RWPE2 (cell line): Measurements from ENCODE around the gene CCDC33.

Source experiments
- ATAC-seq: fragments of 200-7000 bp; cut with Tn5 transposase; 3 replicates; pipeline ENCODE4 v1.9.1; 2021; ENCODE audit warnings: low read depth
- DNase-seq: peaks from one replicate; pipeline ENCODE4 v3.0.0-alpha.2; 2020; ENCODE audit warnings: low spot score
- H3K27ac ChIP-seq: fragments of 450-650 bp; 2 replicates; pipeline ENCODE4 v1.5.1; 2017; ENCODE audit warnings: mild to moderate bottlenecking; ENCODE audit not compliant: poor library complexity, severe bottlenecking
- H3K27me3 ChIP-seq: fragments of 250-450 bp; sonication (Bioruptor Pico); 2 replicates; pipeline ENCODE4 v1.5.1; 2021; ENCODE audit warnings: mild to moderate bottlenecking, moderate library complexity; ENCODE audit not compliant: insufficient read depth, poor library complexity, severe bottlenecking
- H3K36me3 ChIP-seq: fragments of 250-450 bp; sonication (Bioruptor Pico); 2 replicates; pipeline ENCODE4 v1.5.1; 2020; ENCODE audit warnings: low read depth, mild to moderate bottlenecking, moderate library complexity
- H3K4me1 ChIP-seq: fragments of 250-450 bp; sonication (Bioruptor Pico); 2 replicates; pipeline ENCODE4 v1.5.1; 2021; ENCODE audit warnings: mild to moderate bottlenecking, moderate library complexity; ENCODE audit not compliant: insufficient read depth, poor library complexity, severe bottlenecking
- H3K4me3 ChIP-seq: fragments of 250-450 bp; sonication (Bioruptor Pico); 2 replicates; pipeline ENCODE4 v1.5.1; 2021; ENCODE audit warnings: mild to moderate bottlenecking, moderate library complexity; ENCODE audit not compliant: severe bottlenecking
- H3K9me3 ChIP-seq: fragments of 250-450 bp; sonication (Bioruptor Pico); 2 replicates; pipeline ENCODE4 v1.5.1; 2021; ENCODE audit warnings: mild to moderate bottlenecking, moderate library complexity; ENCODE audit not compliant: severe bottlenecking
- TF ChIP-seq, protein P1 (sequence below): fragments of 450-650 bp; IDR thresholded peaks from one replicate; pipeline ENCODE4 v1.5.1; 2017; ENCODE audit warnings: mild to moderate bottlenecking, moderate library complexity; ENCODE audit not compliant: poor library complexity, severe bottlenecking

CCDC33 gene

DNA sequence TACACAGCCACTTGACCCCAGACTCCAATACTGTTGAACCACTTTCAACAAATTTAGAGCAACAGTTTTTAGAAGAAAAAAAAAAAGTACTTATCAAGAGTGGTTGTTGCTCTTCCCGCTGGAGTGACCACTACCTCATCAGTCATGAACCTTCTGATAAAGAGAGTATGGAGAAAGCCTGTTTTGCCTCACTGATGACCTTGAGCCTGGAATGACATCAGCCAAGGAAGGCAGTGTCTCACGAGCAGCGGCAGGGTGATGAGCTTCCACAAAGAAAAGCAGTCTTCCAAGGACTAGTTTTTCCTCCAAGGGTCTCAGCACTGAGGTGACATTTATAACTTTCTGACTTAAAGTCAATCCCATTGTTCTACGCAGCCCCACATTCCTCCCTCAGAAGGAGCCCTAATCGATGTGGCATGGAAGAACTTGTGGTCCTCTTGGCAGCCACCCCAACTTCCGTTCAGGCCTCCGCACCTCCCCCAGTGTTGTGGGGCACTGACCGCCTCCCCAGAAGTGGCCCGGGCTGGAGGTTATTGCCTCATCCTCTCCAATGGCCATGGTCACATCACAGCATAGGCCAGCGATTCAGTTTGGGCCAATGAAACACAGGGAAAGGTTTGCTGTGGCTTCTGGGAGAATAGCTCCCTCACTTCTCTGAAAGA, 133.1 kb downstream of the CCDC33 start:
- Histone ChIP-seq H3K9me3 (no peaks in the 10 kb centered on the region), H3K27ac (no peak overlapping the region), H3K4me1 (no peaks in the 10 kb centered on the region), H3K27me3 (peaks cover 5% of the 10 kb centered on the region), H3K4me3 (no peak overlapping the region), H3K36me3 (no peaks in the 10 kb centered on the region)
- ATAC-seq (no peak), DNase-seq (no peak)
- TF ChIP-seq, protein P1, sequence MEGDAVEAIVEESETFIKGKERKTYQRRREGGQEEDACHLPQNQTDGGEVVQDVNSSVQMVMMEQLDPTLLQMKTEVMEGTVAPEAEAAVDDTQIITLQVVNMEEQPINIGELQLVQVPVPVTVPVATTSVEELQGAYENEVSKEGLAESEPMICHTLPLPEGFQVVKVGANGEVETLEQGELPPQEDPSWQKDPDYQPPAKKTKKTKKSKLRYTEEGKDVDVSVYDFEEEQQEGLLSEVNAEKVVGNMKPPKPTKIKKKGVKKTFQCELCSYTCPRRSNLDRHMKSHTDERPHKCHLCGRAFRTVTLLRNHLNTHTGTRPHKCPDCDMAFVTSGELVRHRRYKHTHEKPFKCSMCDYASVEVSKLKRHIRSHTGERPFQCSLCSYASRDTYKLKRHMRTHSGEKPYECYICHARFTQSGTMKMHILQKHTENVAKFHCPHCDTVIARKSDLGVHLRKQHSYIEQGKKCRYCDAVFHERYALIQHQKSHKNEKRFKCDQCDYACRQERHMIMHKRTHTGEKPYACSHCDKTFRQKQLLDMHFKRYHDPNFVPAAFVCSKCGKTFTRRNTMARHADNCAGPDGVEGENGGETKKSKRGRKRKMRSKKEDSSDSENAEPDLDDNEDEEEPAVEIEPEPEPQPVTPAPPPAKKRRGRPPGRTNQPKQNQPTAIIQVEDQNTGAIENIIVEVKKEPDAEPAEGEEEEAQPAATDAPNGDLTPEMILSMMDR, result no peak

DNA sequence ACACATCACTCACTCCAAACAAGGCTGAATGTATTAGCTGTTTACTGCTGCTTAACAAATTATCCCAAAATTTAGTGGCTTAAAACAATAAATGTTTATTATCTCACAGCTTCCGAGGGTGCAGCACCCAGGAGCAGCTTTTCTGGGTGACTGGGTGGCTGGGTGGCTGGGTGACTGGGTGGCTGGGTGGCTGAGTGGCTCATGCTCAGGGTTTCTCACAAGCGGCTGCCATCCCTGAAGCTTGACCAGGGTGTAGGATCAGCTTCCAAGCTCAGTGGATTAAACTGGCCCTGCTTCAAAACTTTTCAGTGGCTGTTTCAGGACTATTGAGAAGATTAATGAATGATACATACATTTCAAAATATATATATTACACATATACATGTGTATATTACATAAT, 133.6 kb downstream of the CCDC33 start:
- ATAC-seq (no peak), DNase-seq (no peak)
- no peaks in the 10 kb centered on the region for H3K36me3 ChIP-seq
- H3K4me3 ChIP-seq, result no peak overlapping the region
- H3K27me3 ChIP-seq, result peaks cover 5% of the 10 kb centered on the region
- H3K9me3 ChIP-seq, result no peaks in the 10 kb centered on the region
- TF ChIP-seq, protein P1, result no peak
- H3K4me1 ChIP-seq, result peaks cover 2% of the 10 kb centered on the region
- no peak overlapping the region for H3K27ac ChIP-seq

DNA sequence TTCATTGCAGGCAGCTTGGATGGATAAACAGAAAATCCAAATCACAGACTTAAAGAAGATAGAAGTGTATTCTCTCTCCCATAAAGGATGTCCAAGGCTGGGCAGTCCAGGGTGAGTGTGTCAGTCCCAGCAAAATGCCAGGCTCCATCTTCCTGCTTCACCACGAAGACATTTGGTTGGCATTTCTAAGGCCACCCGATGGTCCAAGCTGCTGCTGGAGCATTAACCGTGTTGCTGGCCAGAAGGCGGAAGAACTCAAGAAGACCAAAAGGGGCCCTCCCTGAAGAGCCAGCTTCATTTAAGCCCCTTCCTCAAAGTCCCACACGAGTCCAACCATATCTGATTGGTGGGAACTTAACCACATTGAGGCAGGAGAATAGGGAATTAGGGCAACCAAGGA, 134.3 kb downstream of the CCDC33 start:
- no peak overlapping the region for H3K4me3 ChIP-seq
- peaks cover 6% of the 10 kb centered on the region for H3K4me1 ChIP-seq
- H3K27ac ChIP-seq, result no peak overlapping the region
- ATAC-seq, result no peak
- no peaks in the 10 kb centered on the region for H3K36me3 ChIP-seq
- no peaks in the 10 kb centered on the region for H3K9me3 ChIP-seq
- DNase-seq, result no peak
- TF ChIP-seq, protein P1, result no peak
- peaks cover 5% of the 10 kb centered on the region for H3K27me3 ChIP-seq

DNA sequence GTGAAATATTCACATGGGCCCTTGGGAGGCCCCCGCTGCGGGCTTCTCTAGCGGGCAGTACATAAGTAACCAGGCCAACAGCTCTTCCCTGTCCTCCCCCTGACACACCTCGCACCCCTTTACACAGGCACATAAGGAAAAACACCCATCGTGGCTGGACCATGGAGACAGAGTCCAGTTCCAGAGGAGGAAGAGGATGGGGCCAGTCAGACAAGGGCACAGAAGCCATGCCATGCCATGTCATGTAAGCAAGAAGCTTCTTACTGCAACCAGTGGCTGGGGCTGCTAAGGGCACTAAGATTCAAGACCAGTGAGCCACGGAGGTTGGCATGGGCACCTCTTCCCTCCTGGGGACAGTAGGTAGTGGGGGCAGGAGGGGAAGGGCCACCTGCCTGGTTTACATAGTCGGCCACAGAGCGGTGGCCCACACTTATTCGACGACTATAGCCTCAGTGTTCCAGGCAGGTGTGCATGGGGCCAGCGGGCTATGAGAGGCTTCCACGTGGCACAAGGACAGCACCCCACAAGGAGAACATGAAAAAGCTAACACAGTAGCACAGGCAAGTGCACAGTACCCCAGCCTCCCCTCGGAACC, 137.0 kb downstream of the CCDC33 start:
- no peak for DNase-seq
- Histone ChIP-seq H3K36me3 (no peaks in the 10 kb centered on the region), H3K9me3 (no peaks in the 10 kb centered on the region), H3K27me3 (no peaks in the 10 kb centered on the region), H3K4me1 (peaks cover 6% of the 10 kb centered on the region), H3K4me3 (no peak overlapping the region), H3K27ac (no peak overlapping the region)
- TF ChIP-seq, protein P1, result no peak
- ATAC-seq, result peak; percentile 1; the same call in 2 of the 3 replicates
